VCaP (cell line): ENCODE data around the gene GOLGA8A.
"Not testable (repeated sequence)": the region's sequence is repeated elsewhere in the genome, so short reads cannot be mapped to it uniquely, and the experiment has no call there.

Source experiments
- H3K27ac ChIP-seq: fragments of 450-650 bp; 2 replicates; pipeline ENCODE4 v1.5.1; 2017
- TF ChIP-seq, protein P1 (sequence below): fragments of 450-650 bp; conservative IDR thresholded peaks from 2 replicates; pipeline ENCODE4 v1.5.1; 2017; ENCODE audit warnings: mild to moderate bottlenecking, moderate library complexity

Gene GOLGA8A

DNA sequence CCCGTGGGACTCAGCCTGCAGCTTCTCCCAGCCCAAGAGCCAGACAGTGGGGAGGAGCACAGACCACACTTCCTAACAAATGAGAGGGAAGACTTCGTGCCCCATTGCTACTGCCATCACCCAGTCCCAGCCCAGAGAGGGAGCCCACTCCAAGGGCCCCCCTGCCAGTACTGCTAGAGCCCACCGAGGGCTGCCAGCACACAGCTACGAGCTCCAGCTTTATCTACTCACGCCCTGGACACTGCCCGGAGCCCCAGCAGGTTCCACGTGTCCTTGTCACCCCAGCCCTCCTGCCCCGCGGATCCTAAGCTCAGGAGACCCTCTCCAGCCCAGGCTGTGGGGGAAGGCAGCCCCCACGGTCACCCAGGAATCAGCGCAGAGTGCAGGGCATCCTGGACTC is 1.9 kb downstream of the GOLGA8A start:
- TF ChIP-seq, protein P1, sequence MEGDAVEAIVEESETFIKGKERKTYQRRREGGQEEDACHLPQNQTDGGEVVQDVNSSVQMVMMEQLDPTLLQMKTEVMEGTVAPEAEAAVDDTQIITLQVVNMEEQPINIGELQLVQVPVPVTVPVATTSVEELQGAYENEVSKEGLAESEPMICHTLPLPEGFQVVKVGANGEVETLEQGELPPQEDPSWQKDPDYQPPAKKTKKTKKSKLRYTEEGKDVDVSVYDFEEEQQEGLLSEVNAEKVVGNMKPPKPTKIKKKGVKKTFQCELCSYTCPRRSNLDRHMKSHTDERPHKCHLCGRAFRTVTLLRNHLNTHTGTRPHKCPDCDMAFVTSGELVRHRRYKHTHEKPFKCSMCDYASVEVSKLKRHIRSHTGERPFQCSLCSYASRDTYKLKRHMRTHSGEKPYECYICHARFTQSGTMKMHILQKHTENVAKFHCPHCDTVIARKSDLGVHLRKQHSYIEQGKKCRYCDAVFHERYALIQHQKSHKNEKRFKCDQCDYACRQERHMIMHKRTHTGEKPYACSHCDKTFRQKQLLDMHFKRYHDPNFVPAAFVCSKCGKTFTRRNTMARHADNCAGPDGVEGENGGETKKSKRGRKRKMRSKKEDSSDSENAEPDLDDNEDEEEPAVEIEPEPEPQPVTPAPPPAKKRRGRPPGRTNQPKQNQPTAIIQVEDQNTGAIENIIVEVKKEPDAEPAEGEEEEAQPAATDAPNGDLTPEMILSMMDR, result no peak
- H3K27ac ChIP-seq, result no peak overlapping the region

DNA sequence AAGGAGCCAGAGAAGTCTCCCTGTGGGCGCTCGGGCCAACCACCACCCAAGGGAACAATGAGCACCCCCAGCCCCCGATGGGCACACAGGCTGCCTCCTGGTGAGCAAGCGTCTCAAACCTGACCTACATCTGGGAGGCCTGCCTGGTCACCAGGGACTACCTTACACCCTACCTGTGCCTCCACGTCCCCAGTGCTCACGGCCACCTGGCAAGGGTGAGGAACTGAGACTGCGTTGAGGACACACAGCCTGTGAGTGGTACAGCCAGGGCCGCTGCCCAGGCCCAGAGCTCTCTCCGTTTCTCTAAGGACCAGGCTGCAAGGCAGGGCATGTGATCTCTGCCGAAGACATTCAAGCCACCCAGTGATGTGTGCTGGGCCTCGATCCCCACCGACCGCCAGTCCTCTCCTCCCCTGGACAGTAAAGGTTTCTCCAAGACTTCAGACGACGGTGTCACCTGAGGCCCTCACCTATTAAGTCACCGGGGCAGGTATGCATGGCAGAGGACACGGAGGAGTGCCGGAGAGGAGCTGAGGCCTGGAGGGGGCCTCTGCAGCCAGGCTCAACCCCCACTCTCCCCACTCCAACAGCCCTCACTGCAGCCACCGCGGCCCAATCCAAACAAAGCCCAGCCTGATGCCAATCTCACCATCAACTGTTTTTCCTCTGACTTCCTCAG is 2.8 kb downstream of the GOLGA8A start:
- no peak overlapping the region for H3K27ac ChIP-seq
- TF ChIP-seq, protein P1, result no peak

DNA sequence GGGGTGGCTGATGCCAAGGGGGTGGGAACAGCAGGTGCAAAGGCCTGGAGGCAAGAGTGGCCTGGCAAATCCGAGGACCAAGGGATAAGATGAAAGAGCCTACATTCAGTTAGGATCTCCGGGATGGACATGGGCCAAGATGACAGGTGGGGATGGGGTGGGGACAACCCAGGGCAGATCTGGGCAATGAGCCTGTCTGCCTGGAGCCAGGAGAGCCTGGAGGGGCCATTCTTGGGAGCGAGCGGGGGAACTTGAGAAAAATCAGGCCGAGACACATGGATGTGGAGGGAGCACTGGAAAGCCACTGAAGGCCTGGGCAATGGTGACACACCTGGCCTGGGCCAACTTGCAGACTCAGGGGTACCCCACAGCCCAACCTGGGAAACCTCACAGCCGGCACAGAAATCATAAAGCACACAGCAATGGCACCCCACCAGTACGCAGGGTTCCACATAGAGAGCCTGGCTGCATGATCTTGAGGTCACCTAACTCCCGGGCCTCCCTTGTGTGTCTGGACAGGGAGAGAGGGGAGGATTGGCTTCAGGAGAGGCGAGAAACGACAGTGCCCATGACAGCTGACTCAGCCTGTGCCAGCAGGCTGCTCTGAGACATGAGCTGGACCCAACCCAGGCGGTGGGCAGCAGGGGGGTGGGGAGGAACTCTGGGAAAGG is 3.5 kb downstream of the GOLGA8A start:
- not testable (repeated sequence) for H3K27ac ChIP-seq

DNA sequence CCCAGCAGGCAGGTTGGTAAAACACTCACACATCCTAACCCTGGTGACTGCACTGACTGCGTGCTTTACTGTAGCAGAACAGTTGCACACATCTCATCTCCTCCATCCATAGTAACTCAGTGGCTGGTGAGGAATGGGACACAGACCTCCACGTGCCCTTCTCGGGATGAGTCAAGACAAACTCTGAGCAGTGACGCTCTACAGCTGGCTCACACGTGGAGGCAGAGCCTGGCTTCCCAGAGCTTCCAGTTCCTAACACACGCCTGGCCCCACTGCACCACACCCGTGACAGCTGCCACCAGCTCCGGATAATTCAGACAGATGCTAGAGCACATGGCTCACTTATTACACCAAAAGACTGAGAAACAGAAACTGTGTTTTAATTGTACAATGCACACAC is 7.0 kb downstream of the GOLGA8A start:
- not testable (repeated sequence) for H3K27ac ChIP-seq

DNA sequence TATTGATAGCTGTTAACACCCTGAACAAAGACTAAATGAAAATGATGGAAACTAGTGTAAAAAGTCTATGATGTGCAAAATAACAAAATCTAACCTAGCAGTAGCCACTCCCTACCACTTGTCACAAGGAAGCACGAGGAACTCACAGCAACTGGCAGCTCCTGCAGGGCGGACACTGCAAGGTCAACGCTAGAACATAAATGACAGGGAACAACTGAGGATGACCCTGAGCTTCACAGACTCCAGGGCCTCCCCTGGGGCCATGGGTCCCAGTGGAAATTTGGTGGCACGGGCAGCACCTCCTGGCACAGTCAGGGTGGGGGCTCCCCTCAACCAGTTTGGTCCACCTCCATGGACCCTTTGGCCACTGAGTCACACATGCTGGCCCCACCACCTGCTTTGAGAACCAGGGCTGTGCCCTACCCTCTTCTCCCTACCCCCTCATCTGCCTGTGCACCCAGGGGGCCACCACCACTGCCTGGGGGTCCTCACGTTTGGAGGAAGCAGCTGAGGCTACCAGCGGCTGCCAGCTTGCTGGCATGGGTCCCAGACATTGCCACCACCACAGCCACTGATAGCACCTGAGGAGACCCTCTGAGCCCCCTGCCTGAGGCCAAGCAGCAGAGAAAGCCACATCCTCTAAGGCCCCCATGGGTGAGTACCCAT is 14.1 kb downstream of the GOLGA8A start:
- not testable (repeated sequence) for H3K27ac ChIP-seq

DNA sequence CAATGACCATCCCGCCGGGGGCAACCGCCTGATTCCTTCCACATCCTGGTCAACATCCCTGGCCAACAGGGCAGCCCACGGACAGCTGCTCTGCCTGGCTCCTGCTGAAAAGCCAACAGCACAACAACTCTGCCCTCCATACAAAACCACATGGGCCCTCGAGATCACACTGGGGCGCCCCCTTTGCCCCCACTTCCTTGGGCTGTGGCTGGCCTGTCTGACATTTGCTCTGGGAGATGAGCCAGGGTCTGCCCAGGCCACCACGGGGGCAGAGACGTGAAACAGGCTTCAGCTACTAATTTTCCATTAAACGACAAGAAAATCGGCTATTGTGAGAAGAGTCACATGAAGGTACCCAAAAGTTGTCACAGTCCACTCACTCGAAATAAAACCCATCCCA is 16.7 kb downstream of the GOLGA8A start:
- not testable (repeated sequence) for H3K27ac ChIP-seq

DNA sequence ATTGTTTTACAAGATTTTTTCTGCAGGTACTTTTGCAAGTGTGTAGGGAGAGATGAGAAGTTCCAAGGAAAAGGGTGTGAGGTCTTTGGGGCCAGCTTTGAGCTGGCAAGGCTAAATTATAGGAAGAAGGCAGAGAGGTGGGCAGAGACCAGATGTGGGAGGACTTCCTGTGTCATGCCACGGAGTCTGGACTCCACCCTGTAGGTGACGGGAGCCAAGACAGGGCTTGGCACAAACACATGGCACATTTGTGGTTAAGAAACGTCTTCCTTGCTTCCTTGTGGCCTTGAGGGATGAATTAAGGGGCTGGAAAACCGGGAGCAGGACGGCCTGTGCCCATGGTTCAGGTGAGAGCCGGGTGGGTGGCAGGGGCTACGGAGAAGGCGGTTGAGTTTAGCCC is 19.2 kb downstream of the GOLGA8A start:
- not testable (repeated sequence) for H3K27ac ChIP-seq

DNA sequence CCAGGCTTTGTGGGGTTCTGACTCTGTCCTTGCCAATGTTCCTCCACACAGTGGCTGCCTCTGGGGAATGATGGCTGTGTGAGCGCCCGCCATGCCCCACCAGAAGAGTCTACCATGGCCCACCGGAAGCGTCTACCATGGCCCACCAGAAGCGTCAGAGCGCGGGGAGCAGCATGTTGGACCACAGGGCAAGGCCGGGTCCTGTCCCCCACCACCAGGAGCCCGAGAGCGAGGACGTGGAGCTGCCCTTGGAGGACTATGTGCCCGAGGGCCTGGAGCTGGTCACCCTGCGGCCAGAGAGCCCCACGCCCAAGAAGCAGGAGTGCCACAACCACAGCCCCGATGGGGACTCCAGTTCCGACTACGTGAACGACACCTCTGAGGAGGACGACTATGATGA is 28.1 kb downstream of the GOLGA8A start:
- not testable (repeated sequence) for H3K27ac ChIP-seq

DNA sequence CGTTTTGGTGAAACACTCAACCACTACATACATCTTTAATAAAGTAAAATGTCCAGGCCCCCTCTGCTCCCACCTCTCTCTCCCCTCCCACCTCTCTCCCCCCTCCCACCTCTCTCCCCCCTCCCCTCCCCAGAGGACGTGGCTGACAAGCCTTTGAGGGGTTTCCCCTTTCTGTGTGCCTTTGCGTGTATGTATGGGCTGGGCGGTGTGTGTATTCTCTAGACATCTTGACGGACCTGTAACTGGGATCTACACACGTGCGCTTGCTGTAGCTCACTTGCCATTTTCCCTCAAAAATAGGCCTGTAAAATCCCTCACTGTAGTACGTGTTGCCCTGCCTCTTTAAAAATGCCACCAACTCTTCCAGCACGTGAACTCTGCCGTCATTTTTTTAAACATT is 28.6 kb downstream of the GOLGA8A start:
- H3K27ac ChIP-seq, result not testable (repeated sequence)

DNA sequence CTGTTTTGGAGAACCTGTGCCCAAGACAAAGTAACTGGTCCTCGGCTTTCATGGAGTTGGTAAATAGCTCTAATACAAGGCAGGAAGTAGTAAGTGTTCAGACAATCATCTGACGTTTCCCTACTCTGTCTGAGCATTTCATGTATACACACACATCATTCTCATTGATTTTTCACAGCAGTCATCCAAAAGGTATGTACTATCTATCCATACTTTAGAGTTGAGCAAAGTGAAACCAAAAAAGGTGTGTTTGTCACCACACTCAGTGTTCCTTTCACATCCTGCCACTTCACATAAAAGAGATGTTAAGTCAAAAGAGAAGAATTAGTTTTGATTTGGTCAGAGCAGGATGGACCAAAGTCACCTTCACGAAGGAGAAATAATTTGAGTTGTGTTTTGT is 33.7 kb downstream of the GOLGA8A start:
- H3K27ac ChIP-seq, result not testable (repeated sequence)

DNA sequence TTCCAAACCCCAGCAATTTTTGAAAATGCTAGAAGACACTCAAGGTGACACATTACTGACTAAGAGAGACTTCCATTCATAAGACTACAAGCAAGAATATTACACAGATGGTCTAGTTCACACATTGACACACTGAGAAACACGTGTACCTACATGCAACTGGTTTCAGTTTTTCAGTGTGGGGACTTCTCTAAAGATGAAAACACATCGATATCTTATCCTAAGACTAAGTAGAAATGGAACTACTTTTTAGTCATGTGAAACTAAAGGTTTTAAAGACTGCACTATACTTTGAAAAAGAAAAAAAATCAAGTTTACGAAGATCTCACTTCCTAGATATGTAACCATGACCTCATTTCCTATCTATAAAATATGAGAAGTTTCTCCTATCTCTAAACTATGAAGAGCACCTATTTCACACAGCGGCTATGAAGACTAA is 34.4 kb downstream of the GOLGA8A start:
- H3K27ac ChIP-seq, result not testable (repeated sequence)

DNA sequence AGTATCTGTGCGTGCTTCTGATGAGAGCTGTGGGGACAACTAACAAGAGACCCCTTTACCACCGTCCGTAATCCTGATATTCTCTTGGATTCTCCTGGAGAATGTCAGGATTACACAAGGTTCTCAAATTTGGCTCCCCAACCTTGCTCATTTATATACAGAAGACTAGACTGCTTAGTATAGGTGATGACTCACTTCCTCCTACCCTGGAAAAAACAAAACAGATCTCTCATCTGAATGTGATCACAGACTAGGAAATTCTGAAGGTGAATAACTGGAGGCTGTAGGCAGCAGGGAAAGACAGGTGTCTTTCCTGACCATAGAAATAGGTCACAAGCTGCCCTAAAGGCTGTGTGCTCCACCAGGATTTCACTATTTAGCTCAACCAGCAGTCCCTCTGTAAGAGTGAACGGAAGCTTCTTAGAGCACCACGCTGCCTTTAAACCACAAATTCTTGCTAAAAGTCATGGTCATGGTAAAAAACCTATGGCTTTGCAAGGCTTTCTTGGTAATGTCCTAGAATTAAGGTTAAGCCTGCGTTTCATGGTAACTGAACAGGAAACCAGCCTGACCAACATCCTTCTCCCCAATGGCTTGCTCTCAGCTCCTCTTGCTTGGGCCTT is 39.9 kb downstream of the GOLGA8A start:
- not testable (repeated sequence) for H3K27ac ChIP-seq

DNA sequence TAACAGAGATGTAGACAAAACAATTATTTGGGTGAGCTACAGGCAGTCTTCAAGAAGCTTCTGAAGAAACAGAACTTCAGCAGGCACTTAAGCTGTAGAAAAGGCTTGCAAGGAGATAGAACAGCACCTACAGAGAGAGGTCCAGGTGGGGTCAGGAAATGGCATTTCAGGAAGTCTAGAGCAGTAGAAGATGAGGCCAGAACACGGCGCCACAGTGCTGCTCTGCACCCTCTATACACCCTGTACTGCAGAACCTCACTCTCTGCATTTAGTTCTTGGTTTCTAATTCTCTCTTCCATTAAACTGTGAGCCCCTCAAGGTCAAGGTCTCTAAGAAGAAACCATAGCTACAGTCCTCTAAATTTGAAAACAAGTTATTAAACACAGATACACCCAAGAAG is 44.6 kb downstream of the GOLGA8A start:
- not testable (repeated sequence) for H3K27ac ChIP-seq

DNA sequence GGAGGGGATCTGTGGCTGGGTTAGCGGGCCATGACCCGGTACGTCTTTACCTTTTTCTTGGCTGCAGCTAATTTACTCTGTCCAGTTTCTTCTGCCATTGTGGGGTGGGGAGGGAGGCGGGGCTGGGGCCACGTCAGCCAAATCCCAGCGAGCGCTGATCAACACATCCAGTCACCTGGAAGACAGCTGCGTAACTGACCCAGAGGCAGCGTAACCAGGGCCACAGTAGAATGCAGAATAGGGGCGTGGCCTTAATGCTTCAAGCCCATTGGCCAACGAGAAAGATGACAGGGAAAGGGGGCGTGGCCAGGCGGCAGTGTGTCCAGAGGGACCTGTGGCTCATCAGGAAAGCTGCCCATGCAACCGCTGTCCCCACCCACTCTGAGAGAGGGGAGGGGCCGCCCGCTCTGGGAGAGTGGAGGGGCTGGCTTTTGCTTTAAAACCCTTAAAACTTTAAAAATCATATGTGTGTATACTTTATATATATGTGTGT is 48.0 kb downstream of the GOLGA8A start:
- H3K27ac ChIP-seq, result not testable (repeated sequence)
